Heart left ventricle (tissue), 13 donors: ENCODE results near the gene MPRIP.

ENCODE experiments used
- POLR2A ChIP-seq, 2 donors: fragments of 450-650 bp; IDR thresholded peaks; one replicate each; pipeline ENCODE4 v1.6.1; 2017; ENCODE audit warnings: antibody characterized with exemption in 2 of 2, mild to moderate bottlenecking in 2 of 2, moderate library complexity in 2 of 2
- TF ChIP-seq, protein P1 (sequence below), 12 donors: fragments of 200-600 bp; sonication (generic) in 4 of 12; IDR thresholded peaks; one replicate each; pipeline versions ENCODE4 v1.5.0 to v1.8.0; 2018 to 2022; ENCODE audit warnings: antibody characterized with exemption in 12 of 12, mild to moderate bottlenecking in 5 of 12
- donor health status: ischemic (EF 13 %, LVEDD 7.1; RV severe dilation, severe dysfunction).
- donor health status: DM: no; HTN: yes; CAD: no.
- donor health status: DM: no; HTN: no; CAD: no.
- donor health status: ischemic (EF 25% LVEDD 6.9; RV normal size, moderate dysfunction).
- donor health status: ischemic (EF 25% LVEDD 5.7; RV mildly dilated, moderate dysfunction).
- donor health status: ischemic (EF 35%, LVEDD 5.7; RV mildly dilated, moderate dysfunction).
- donor health status: nonischemic (EF 11% LVEDD 7.7; RV severe dilation, severe dysfunction).
- donor health status: DM: yes; HTN: yes; CAD: no.
- donor health status: PGD.
- donor health status: ischemic (EF 29% LVEDD 5.4; RV normal size, mild dysfunction).
- donor health status: nonischemic (EF 23%, LVEDD 6.1; RV moderate dilation, normal function).

DNA sequence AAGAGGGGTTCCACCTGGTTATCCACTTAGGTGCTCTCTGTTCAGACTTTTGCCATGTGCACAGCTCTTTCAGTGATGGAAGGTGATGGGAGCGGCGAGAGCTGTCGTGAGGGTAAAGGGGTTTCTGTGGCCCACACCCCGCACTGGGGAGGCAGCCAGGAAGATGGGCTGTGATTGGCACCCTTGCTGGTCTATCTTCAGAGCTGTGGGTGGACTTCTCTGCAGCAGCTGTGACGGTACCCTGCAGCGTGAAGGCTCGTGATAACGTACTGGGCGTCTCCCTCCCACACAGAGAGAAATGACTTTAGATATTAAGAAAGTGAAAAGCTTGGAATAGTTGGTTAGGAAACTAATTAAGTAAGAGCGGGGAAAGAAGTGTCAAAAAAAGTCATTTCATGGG, 45.8 kb downstream of the MPRIP start:
- TF ChIP-seq POLR2A (IDR thresholded peaks at IDR 0.05), result no peak
- TF ChIP-seq, protein P1, sequence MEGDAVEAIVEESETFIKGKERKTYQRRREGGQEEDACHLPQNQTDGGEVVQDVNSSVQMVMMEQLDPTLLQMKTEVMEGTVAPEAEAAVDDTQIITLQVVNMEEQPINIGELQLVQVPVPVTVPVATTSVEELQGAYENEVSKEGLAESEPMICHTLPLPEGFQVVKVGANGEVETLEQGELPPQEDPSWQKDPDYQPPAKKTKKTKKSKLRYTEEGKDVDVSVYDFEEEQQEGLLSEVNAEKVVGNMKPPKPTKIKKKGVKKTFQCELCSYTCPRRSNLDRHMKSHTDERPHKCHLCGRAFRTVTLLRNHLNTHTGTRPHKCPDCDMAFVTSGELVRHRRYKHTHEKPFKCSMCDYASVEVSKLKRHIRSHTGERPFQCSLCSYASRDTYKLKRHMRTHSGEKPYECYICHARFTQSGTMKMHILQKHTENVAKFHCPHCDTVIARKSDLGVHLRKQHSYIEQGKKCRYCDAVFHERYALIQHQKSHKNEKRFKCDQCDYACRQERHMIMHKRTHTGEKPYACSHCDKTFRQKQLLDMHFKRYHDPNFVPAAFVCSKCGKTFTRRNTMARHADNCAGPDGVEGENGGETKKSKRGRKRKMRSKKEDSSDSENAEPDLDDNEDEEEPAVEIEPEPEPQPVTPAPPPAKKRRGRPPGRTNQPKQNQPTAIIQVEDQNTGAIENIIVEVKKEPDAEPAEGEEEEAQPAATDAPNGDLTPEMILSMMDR (IDR thresholded peaks at IDR 0.05), result no peak
